ENCODE measurements around the gene PTPRN2. TPM values are rescaled to one million over a fixed set of nuclear protein-coding genes. Genes with fewer than 3 reads are reported as not detected.
A peak's percentile ranks its signal among the peaks of the same experiment; 100 is the strongest.
"Not testable (repeated sequence)": the region's sequence is repeated elsewhere in the genome, so short reads cannot be mapped to it uniquely, and the experiment has no call there.

The PTPRN2 gene
- total RNA-seq, 4 donors from 2014 or later: 6.6 to 10.7 (median 8.2) TPM

DNA sequence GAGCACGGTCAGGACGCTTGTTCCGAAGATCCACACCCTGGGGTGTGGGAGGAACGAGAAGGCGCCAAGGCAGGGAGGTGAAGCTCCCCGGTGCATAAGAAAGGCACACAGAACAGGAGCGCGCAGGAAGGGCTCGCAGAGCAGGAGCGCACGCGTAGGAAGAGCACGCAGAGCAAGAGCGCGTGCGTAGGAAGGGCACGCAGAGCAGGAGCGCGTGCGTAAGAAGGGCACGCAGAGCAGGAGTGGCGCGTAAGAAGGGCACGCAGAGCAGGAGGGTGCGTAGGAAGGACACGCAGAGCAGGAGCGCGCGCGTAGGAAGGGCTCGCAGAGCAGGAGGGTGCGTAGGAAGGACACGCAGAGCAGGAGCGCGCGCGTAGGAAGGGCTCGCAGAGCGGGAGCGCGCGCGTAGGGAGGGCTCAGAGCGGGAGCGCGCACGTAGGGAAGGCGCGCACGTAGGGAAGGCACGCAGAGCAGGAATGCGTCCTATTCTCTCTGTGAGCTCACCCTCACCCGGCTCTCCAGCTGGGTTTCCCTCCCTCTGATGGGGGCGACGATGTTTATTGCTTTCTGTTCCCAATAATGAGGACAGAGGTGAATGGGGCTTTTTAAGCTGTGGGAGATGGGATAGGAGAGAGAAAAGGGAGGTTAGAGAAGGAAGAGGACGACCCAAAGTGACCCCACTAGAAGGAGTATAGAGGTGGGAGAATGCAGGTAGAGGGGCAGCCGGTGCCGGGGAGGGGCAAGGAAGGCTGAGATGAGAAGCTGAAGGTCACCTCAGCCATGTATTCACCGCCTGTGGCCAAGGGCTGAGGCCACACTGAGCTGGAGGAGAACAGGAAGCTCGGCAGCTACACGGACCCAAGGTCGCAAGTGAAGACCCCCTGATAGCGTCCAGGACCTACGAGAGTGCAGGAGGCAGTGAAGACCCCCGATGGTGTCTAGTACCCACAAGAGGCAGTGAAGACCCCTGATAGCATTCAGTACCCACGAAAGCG lies 423.2 kb downstream of the PTPRN2 start:
- Histone ChIP-seq H3K27me3 (no peaks in the 10 kb centered on the region), H3K27ac (peak overlapping the region in 1 of 4 donors; percentile 76), H3K4me3 (no peak overlapping the region), H3K36me3 (no peaks in the 10 kb centered on the region), H3K4me1 (no peaks in the 10 kb centered on the region), H3K9me3 (peaks cover 0 to 35% (median 0%) of the 10 kb centered on the region in 4 donors)
- 62 to 69% methylated on average over 65 to 67 of the region's 67 CpGs for WGBS, 2 donors
- no peak for DNase-seq (ENCODE audit: low spot score in 2 of 2)
- TF ChIP-seq EP300 (IDR thresholded peaks at IDR 0.05): peak in 1 of 2 donors; percentile 32
- TF ChIP-seq, protein P1, sequence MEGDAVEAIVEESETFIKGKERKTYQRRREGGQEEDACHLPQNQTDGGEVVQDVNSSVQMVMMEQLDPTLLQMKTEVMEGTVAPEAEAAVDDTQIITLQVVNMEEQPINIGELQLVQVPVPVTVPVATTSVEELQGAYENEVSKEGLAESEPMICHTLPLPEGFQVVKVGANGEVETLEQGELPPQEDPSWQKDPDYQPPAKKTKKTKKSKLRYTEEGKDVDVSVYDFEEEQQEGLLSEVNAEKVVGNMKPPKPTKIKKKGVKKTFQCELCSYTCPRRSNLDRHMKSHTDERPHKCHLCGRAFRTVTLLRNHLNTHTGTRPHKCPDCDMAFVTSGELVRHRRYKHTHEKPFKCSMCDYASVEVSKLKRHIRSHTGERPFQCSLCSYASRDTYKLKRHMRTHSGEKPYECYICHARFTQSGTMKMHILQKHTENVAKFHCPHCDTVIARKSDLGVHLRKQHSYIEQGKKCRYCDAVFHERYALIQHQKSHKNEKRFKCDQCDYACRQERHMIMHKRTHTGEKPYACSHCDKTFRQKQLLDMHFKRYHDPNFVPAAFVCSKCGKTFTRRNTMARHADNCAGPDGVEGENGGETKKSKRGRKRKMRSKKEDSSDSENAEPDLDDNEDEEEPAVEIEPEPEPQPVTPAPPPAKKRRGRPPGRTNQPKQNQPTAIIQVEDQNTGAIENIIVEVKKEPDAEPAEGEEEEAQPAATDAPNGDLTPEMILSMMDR (IDR thresholded peaks at IDR 0.05): no peak
- no peak for TF ChIP-seq POLR2A (IDR thresholded peaks at IDR 0.05)

DNA sequence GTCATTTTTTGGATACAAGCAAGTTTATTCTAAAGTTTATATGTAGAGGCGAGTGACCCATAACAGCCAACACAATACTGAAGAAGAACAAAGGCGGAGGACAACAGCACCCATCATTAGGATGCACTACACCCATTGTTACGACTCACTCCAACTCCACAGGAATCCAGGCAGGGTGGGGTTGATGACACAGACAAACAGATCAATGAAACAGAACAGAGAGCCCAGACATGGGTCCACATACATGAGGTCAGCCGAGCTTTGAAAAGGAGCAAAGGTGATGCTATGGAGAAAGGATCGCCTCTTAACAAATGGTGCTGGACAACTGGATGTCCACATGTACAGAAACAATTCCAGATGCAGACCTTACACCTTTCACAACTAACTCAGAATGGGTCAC lies 426.4 kb downstream of the PTPRN2 start:
- TF ChIP-seq EP300 (IDR thresholded peaks at IDR 0.05) (no peak), POLR2A (IDR thresholded peaks at IDR 0.05) (no peak)
- TF ChIP-seq, protein P1 (IDR thresholded peaks at IDR 0.05): no peak
- no peak for DNase-seq (ENCODE audit: low spot score in 2 of 2)
- no peak overlapping the region for H3K4me3 ChIP-seq
- H3K27ac ChIP-seq: no peak overlapping the region
- H3K4me1 ChIP-seq: no peaks in the 10 kb centered on the region
- 82 to 87% methylated on average over 5 of the region's 5 CpGs for WGBS, 2 donors
- peaks cover 0 to 29% (median 0%) of the 10 kb centered on the region in 4 donors for H3K9me3 ChIP-seq
- H3K36me3 ChIP-seq: no peaks in the 10 kb centered on the region
- H3K27me3 ChIP-seq: no peaks in the 10 kb centered on the region

DNA sequence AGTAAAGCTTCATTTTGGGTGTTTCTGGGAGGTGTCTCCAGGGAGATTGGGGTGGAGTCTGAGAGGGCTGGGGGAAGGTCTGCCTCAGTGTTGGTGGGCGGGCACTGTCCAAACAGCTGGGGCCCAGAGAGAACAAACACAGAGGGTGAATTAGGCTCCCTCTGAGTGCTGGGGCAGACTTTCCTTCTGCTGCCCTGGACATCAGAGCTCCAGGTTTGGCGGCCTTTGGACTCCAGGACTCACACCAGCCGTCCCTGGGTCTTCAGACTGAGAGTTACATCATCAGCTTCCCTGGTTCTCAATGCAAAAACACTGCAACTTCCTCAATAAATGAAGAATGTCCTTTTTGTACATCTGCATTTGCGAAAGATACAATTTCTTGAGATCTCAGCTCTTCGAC lies 427.4 kb downstream of the PTPRN2 start:
- H3K27me3 ChIP-seq: no peaks in the 10 kb centered on the region
- no peaks in the 10 kb centered on the region for H3K36me3 ChIP-seq
- WGBS, 2 donors: 56 to 67% methylated on average over 5 of the region's 5 CpGs
- no peak overlapping the region for H3K27ac ChIP-seq
- H3K4me1 ChIP-seq: no peaks in the 10 kb centered on the region
- no peak for DNase-seq (ENCODE audit: low spot score in 2 of 2)
- peaks cover 0 to 23% (median 0%) of the 10 kb centered on the region in 4 donors for H3K9me3 ChIP-seq
- no peak overlapping the region for H3K4me3 ChIP-seq
- TF ChIP-seq EP300 (IDR thresholded peaks at IDR 0.05): no peak
- TF ChIP-seq, protein P1 (IDR thresholded peaks at IDR 0.05): no peak
- TF ChIP-seq POLR2A (IDR thresholded peaks at IDR 0.05): no peak

DNA sequence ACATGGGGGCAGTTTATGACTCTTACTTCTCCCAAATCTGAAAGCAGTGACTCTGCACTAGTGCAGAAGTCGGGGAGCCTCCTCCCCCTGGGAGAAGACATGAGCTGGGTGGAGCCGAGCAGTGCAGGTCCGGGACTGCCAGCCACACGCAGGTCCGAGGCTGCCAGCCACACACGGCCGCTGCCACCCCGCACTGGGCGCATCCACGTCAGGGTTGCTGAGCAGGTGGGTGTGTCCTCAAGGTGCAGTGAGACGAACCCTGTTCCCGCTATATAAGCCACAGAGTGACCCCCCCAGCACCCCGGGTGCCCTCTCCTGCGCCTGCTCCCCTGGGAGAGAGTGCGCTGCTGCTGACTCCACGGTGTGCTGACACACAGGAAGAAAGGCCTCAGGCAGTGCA lies 430.2 kb downstream of the PTPRN2 start:
- WGBS, 2 donors: 85 to 86% methylated on average over 15 to 16 of the region's 16 CpGs
- Histone ChIP-seq H3K4me1 (no peaks in the 10 kb centered on the region), H3K27ac (no peak overlapping the region), H3K36me3 (no peaks in the 10 kb centered on the region), H3K4me3 (no peak overlapping the region), H3K27me3 (no peaks in the 10 kb centered on the region), H3K9me3 (peaks cover 0 to 19% (median 0%) of the 10 kb centered on the region in 4 donors)
- TF ChIP-seq POLR2A (IDR thresholded peaks at IDR 0.05) (no peak), EP300 (IDR thresholded peaks at IDR 0.05) (no peak)
- TF ChIP-seq, protein P1 (IDR thresholded peaks at IDR 0.05): no peak
- no peak for DNase-seq (ENCODE audit: low spot score in 2 of 2)

DNA sequence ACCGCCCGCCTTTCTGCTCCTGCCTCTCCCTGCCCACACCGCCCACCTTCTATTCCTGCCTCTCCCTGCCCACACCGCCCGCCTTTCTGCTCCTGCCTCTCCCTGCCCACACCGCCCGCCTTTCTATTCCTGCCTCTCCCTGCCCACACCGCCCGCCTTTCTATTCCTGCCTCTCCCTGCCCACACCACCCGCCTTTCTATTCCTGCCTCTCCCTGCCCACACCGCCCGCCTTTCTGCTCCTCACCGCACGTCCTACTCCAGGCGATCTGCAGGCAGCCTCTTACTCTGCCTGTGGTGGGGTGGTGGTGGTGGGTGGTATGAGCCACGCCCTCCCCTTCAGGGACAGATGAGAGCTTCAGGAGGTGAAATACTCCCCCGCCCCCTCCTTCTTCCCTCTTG lies 436.4 kb downstream of the PTPRN2 start:
- DNase-seq (ENCODE audit: low spot score in 2 of 2): peak in 1 of 2 donors; percentile 69
- H3K4me3 ChIP-seq, H3K4me1 ChIP-seq, H3K27ac ChIP-seq, H3K36me3 ChIP-seq, H3K27me3 ChIP-seq: not testable (repeated sequence)
- WGBS, 2 donors: 65 to 76% methylated on average over 17 of the region's 17 CpGs
- peaks cover 0 to 22% (median 0%) of the 10 kb centered on the region in 4 donors for H3K9me3 ChIP-seq
